HG03439 (cell line): ENCODE measurements around the gene CAMK2N2.

Source experiments
- ATAC-seq: cut with Tn5 transposase; IDR thresholded peaks from one replicate; pipeline ENCODE4 v1.9.1; 2021; ENCODE audit warnings: mild to moderate bottlenecking, moderate library complexity; ENCODE audit not compliant: unreplicated experiment

Gene CAMK2N2

DNA sequence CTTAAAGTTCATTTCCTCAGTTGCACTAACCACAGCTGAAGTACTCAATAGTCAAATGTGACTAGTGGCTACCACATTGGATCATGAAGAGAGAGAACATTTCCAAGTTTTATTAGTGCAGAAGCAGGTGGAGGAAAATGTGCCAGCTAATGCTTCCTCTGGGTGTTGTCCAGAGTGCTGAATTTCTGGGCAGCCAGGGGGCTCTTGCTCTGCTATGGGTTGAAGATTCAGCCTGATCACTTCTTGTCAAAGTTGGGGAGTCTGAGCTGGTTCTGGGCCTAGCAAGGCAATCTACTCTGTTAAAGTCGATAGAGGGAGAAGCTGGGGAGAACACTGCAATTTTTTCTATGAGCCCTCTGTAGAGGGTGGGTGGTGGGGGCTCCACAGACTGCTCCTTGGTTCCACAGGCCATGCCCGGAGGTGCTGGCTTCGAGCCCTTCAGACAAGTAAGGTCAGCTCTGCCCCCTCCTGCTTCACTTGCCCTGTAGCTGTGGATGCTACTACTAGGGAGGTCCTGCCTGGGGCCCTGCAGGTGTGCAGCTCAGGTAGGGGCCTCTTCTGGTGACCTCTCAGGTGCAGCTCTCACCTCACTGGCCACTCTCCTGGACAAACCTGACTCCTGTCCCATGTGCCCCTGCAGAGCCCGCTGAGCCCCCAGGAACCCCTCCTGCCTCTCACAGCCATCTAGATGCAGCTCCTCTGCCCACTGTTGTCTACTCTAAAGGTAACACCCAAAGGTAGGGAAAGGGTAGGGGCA, 20.8 kb downstream of the CAMK2N2 start:
- no peak for ATAC-seq

- no peak for ATAC-seq
Observed at GRCh38 chr3:184239708-184240107, 21.6 kb downstream of the CAMK2N2 start.

DNA sequence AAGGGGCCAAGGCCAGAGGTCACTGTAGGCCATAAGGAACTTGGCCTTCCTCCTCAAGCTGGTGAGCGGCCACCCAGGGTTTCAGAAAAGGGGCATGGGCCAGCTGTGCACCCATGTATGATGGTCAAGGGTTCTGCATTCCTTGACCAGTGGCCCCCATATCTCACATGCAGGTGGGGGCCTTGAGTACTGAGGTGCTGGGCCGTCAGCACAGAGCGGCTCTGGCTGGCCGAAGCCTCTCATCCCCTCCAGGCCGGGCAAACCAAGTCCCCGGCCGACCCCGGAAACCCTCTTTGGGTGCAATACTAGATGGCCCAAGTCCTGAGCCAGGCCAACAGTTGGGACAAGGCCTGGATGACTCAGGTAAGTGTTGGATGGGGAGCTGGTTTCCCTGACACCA, 22.1 kb downstream of the CAMK2N2 start:
- ATAC-seq: no peak

DNA sequence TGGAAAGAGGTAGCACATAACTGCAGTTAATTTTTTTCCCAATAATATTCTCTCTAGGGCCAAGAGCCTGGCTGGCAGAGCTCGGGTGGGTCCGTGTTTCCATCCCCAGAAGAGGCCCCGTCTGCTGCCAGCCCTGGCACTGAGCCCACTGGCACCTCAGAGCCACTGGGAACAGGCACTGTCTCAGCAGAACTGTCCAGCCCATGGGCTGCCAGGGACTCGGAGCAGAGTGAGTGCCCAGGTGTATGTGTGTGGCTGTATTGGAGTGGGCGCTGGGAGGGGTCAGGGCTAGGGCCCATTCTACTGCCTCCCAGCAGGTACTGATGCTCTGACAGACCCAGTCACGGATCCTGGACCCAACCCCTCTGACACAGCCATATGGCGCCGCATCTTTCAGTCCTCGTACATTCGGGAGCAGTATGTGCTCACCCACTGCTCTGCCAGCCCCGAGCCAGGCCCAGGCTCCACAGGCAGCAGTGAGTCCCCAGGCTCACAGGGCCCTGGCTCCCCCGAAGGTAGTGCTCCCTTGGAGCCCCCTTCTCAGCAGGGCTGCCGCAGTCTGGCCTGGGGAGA, 23.0 kb downstream of the CAMK2N2 start:
- no peak for ATAC-seq

- ATAC-seq: no peak
Observed at GRCh38 chr3:184237807-184238206, 23.5 kb downstream of the CAMK2N2 start.

DNA sequence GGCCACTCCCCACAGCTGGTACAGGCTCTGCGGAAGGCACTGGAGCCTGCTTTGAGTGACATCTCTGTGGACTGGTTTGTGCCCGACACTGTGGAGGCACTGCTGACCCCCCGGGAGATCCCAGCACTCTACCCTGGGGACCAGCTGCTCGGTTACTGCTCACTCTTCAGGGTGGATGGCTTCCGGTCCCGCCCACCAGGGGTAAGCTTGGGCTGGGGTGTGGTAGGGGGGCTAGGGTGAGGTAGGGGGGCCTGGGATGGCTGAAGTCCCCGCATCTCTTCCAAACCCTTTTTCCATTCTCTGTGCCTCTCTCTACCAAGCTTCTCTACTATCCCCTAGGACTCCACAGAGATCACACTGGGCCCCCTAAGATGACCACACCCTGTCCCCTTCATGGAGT, 24.1 kb downstream of the CAMK2N2 start:
- ATAC-seq: no peak

- ATAC-seq: no peak
Observed at GRCh38 chr3:184236636-184237035, 24.7 kb downstream of the CAMK2N2 start.

- ATAC-seq: no peak
Observed at GRCh38 chr3:184236033-184236410, 25.3 kb downstream of the CAMK2N2 start.

DNA sequence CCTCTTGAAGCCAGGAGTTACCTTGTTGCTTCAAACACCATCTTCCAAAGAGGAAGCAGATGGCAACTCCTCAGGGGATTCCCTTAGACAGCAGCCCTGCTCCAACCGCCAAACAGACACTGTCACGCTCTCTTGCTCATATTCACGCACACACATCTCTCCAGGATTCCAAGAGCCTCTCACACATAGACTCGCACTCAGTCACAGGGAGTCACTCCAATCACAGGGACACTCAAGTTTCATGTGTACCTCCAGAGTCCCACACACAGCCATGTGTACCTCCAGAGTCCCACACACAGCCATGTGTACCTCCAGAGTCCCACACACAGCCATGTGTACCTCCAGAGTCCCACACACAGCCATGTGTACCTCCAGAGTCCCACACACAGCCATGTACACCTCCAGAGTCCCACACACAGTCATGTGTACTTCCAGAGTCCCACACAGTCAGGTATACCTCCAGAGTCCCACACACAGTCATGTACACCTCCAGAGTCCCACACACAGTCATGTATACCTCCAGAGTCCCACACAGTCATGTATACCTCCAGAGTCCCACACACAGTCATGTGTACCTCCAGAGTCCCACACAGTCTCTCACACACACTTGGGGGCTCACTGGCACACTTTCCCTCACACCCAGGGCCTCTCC, 25.8 kb downstream of the CAMK2N2 start:
- ATAC-seq: no peak

DNA sequence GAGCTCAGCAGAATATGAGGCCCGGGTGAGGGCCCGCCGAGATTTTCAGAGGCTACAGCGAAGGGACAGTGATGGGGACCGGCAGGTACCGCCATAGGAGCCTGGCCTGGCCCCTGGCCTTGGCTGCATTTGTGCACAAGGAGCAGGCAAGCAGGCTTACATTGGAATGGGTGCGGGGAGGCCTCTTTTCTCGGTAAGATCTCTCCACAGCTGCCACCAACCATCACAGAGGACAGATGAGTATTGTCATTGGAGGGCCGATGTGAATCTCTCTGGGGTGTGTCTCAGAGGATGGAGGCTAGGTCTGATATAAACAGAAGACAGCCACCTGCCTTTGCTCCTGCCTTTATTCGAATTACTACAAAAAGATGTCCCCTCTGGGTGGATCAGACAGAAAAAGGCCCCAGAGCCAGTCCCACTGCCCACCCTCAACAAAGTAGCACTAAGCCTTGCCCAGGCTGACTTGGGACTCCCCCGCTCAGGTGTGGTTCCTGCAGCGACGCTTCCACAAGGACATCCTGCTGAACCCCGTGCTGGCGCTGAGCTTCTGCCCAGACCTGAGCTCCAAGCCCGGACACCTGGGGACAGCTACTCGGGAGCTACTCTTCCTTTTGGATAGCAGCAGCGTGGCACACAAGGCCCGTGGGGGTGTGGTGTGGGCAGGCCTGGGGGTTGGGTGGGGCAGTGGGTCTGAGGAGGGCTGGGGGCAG, 26.5 kb downstream of the CAMK2N2 start:
- ATAC-seq: no peak

DNA sequence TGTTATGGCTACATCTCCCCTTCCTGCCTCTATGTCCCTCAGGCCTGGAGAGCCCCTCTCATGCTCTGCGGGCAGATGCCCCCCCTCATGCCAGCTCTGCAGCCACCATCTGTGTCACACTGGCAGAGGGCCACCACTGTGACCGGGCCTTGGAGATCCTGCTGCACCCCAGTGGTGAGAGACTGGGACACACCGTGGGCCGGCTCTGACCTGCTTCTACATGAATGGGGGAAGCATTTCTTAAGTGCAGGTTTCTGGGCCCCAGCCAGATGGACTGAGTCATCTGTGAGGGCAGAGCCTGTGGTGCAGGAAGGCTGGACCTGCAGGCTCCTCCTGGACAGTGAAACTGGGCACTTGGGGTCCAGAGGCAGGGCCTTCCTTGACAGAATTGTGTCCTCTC, 27.1 kb downstream of the CAMK2N2 start:
- no peak for ATAC-seq

DNA sequence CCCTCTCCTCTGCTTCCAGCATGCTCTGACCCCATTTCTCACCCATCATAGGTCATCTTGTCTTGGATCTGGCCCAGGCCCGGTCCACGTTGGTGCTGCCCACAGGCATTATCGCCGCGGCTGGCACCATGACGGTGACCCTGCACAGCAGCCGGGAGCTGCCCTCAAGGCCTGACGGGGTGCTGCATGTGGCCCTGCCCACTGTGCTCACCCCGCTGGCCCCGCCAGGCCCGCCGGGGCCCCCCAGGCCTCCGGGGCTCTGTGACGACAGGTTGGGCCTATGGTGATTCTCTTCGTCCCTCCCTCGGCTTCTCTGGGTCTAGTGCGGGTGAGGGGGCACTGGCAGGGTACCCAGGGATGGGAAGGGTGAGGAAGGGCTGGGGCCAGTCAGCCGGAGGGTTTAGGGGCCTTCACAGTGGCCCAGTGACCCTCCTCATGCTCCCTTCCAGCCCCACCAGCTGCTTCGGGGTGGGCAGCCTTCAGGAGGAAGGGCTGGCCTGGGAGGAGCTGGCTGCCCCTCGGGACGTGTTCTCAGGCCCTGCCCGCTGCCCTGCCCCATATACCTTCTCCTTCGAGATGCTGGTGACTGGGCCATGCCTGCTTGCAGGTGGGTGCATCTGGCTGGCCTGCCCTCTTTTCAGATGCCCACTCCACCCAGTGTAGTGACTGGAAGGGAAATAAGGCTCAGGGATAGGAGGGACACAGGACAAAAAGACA, 28.1 kb downstream of the CAMK2N2 start:
- ATAC-seq: no peak

DNA sequence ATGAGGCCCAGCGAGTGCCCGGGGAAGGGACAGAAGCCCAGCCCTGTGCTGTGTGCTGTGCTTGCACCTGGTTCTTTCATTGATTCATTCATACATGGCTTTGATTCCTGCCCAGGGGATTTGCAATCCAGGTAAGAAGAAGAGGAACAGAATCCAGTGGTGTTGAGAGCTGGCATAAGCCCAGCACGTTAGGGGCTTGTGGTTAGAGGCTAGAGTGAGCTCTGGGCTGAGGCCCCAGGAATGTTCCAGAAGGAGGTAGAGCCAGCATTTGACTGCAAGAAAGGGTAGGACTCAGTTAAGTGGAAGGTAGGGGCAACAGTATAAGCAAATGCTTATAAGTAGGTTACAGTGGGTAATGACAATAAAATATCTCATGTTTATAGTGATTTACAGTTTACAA, 29.7 kb downstream of the CAMK2N2 start:
- ATAC-seq: no peak

- ATAC-seq: no peak
Observed at GRCh38 chr3:184230603-184231528, 30.5 kb downstream of the CAMK2N2 start.

GRCh38 chr3:184230081-184230602, 31.2 kb downstream of the CAMK2N2 start:
- no peak for ATAC-seq

GRCh38 chr3:184229394-184230080, 31.8 kb downstream of the CAMK2N2 start, which contains the start of gene VWA5B2:
TSS of gene VWA5B2 (plus strand) at chr3:184229585. CDS start at chr3:184230529, 944 bp downstream.
- ATAC-seq: peak; percentile 50

DNA sequence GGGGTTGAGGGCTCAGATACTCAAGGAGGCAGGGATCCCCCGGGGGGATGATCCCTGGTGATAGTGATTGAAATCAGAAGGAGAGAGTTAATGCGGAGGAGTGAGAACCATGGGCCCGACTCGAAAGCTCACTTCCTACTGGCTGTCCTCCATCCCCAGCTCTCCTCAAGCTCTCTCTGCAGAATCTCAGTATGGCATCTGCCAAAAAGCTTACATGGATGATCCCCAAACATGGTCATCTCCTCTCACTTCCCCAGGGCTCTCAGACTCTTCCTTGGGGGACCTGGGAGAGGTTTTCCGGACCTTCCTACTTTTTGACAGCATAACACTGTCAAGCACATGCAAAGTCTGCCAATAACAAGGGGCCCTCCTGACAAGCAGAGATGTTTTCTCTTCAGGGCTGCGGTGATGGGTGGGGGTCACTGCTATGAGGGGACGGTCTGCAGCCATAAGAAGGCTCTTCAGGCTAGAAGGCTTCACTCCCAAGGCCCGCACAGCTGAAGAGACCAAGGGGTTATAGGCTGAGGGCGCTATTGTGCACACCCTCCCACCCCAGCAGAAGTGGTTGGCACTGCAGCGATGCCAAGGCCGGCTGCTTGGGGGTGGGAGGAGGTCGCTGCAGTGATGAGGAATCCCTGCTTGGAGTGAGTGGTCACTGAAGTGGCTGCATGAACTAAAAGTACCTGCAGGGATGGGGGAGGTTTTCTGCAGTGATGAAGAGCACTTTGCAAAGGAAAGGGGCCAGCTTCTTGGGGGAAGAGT, 32.8 kb downstream of the CAMK2N2 start:
- ATAC-seq: no peak

DNA sequence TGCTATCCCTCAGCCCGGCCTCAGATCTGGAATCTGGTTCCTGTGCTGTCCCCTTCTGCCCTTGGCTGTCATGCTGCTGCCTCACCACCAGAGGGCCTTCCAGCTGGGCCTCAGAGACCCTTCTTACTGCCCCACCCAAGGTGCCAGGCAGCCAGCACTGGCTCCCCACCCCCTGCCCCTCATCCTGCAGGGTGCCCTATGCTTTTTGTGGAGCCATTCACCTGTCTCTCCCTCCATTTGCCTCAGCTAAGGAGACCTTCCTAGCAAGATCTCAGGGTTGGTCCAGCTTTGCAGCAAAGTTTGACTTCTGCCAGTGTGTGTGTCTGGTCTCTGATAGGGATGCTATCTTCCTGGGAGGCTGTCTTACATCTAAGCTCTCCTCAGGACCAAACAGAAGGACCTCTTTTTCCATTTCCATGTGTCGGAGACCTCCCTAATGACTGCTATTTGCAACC, 33.8 kb downstream of the CAMK2N2 start:
- ATAC-seq: no peak
